Calu3 (cell line): ENCODE measurements around the gene POLN. TPM values are rescaled to one million over a fixed set of nuclear protein-coding genes. Genes with fewer than 3 reads are reported as not detected.

ENCODE experiments used
- BruUV-seq: library from RNA; stranded (reverse); fragments of 400-500 nt; replicated peaks from 2 replicates; lab custom pipeline; 2021; lab: Mats Ljungman, UMichigan
- CTCF ChIA-PET: fragments of 300-600 bp; sonication (Branson Sonifier 250); formaldehyde crosslinking; loops from one replicate; lab custom pipeline; 2022; ENCODE audit warnings: antibody characterized with exemption; lab: Charles Lee
- DNase-seq: peaks from one replicate; pipeline ENCODE4 v3.0.0; 2022
- H3K27ac Mint-ChIP-seq: one replicate; pipeline ENCODE4 v1.8.0; 2022; ENCODE audit warnings: mixed read lengths; ENCODE audit not compliant: unreplicated experiment
- H3K27me3 Mint-ChIP-seq: one replicate; pipeline ENCODE4 v1.8.0; 2022; ENCODE audit warnings: mixed read lengths; ENCODE audit not compliant: unreplicated experiment
- H3K36me3 Mint-ChIP-seq: one replicate; pipeline ENCODE4 v1.8.0; 2022; ENCODE audit warnings: mild to moderate bottlenecking, moderate library complexity, mixed read lengths; ENCODE audit not compliant: insufficient read depth, unreplicated experiment
- H3K4me1 Mint-ChIP-seq: one replicate; pipeline ENCODE4 v1.8.0; 2022; ENCODE audit warnings: mild to moderate bottlenecking, low read depth, mixed read lengths; ENCODE audit not compliant: unreplicated experiment
- H3K4me3 Mint-ChIP-seq: one replicate; pipeline ENCODE4 v1.8.0; 2022; ENCODE audit warnings: mild to moderate bottlenecking, low read depth, moderate library complexity, mixed read lengths; ENCODE audit not compliant: unreplicated experiment
- H3K9me3 Mint-ChIP-seq: one replicate; pipeline ENCODE4 v1.8.0; 2022; ENCODE audit warnings: low read depth, mixed read lengths; ENCODE audit not compliant: unreplicated experiment
- CTCF ChIP-seq: fragments of 200-600 bp; IDR thresholded peaks from one replicate; pipeline ENCODE4 v1.8.0; 2022; ENCODE audit warnings: antibody characterized with exemption; ENCODE audit not compliant: unreplicated experiment
- intact Hi-C: fragments of 100-400 bp; cut with micrococcal nuclease; formaldehyde crosslinking; loops from one replicate; pipeline ENCODE4 v1.10.0; 2022; ENCODE audit not compliant: unreplicated experiment
- total RNA-seq: library from RNA; stranded (reverse); gene quantifications from 2 replicates; pipeline ENCODE4 v1.2.3, GENCODE V29; 2022

The POLN gene
- total RNA-seq, 1 experiment from 2014 or later, result 4.1 TPM

DNA sequence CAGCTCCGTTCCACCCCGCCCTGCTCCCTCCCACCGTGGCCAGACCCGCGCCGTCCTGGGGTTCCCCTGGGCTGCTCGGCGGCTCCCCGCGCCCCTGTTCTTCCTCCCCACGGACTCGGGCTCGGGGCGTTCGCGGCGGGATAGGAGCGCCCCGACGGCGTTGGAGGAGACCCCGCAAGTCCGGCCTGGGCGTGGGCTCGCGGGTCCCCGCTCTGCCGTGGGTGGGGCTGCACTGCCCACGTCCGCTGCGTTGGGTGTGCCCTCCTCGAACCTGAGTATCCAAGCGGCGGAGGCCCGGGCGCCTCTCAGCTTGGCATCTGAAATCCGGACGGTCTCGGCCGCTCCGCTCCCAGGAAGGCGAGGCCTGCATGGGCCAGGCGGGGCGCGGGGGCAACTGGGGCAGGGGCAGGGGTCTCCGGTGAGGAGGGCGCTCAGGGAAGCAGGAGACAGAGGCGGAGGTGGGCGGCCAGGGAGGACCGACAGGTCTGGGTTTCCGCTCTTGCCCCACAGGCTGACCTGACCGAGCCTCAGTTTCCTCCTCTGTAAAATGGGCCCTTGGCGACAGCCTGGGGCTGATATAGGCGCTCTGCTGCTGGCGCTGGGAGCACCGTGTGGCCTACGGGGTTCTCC is 194.8 kb downstream of the POLN start:
- Mint-ChIP-seq H3K27me3 (no peaks in the 10 kb centered on the region), H3K27ac (no peak overlapping the region), H3K36me3 (peaks cover 9% of the 10 kb centered on the region), H3K9me3 (no peaks in the 10 kb centered on the region), H3K4me1 (no peaks in the 10 kb centered on the region), H3K4me3 (no peak overlapping the region)
- TF ChIP-seq CTCF, result no peak
- CTCF ChIA-PET, result no interaction called here
- BruUV-seq, result no TSS peak
- no peak for DNase-seq
- intact Hi-C loops, result no loop called here

DNA sequence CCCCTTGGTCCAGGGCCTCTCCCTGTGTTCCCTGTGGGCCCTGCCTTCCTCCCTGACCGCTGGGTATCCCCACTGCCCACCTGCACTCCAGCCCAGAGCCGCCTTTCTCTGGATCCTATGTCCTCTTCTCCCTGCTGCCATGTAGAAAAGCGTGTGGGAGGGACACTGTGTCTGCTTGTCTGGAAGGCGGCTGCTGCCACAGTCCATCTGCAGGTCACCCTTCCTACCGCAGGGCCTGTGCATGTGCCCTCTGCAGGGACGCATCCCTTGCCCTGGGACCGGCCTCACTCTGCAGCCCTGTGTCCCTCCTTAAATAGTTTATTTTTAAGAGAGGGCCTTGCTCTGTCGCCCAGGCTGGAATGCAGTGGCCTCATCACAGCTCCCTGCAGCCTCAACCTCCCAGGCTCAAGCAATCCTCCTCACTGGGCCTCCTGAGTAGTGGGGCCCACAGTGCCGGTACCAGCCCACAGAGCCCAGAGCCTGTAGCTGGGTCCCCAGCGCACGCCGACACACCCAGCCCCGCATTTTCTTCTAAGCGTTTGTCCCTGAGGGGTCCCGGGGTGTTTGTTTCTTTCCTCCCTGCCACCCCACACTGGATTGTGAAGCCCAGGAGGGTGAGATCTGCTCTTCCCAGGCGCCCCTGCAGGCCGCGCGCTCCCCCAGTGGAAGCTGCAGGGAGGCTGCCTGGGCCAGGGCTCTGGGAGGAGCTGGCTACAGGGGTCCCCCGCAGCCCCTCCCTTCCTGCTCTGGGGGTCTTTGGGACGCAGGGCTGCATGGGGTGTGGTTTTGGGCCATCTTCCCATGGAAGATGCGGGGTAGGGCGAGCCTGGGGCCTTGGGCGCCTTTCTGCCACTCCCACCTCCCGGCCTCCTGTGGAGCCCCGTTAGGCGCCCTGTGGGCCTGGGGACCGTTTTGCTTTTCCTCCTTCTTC is 195.6 kb downstream of the POLN start:
- Mint-ChIP-seq H3K4me1 (no peaks in the 10 kb centered on the region), H3K27ac (no peak overlapping the region), H3K27me3 (no peaks in the 10 kb centered on the region), H3K9me3 (no peaks in the 10 kb centered on the region), H3K4me3 (no peak overlapping the region), H3K36me3 (peaks cover 16% of the 10 kb centered on the region)
- no TSS peak for BruUV-seq
- CTCF ChIA-PET, result no interaction called here
- no peak for TF ChIP-seq CTCF
- intact Hi-C loops, result no loop called here
- no peak for DNase-seq

- no peak overlapping the region for H3K27ac Mint-ChIP-seq
- intact Hi-C loops, result no loop called here
- peaks cover 19% of the 10 kb centered on the region for H3K36me3 Mint-ChIP-seq
- TF ChIP-seq CTCF, result no peak
- CTCF ChIA-PET, result no interaction called here
- DNase-seq, result no peak
- H3K4me1 Mint-ChIP-seq, result no peaks in the 10 kb centered on the region
- BruUV-seq, result no TSS peak
- H3K27me3 Mint-ChIP-seq, result no peaks in the 10 kb centered on the region
- H3K4me3 Mint-ChIP-seq, result no peak overlapping the region
- no peaks in the 10 kb centered on the region for H3K9me3 Mint-ChIP-seq
These were observed 196.4 kb downstream of the POLN start for GRCh38 chr4:2045518-2045951.

GRCh38 chr4:2044542-2045517 is 197.1 kb downstream of the POLN start:
- intact Hi-C loops, result no loop called here
- no peak for TF ChIP-seq CTCF
- CTCF ChIA-PET, result no interaction called here
- Mint-ChIP-seq H3K36me3 (peaks cover 21% of the 10 kb centered on the region), H3K4me1 (no peaks in the 10 kb centered on the region), H3K27ac (no peak overlapping the region), H3K27me3 (no peaks in the 10 kb centered on the region), H3K4me3 (no peak overlapping the region), H3K9me3 (no peaks in the 10 kb centered on the region)
- no TSS peak for BruUV-seq
- DNase-seq, result no peak
